Hepatocyte (in vitro differentiated cells): ENCODE data around the gene SERPINA6. TPM values are rescaled to one million over a fixed set of nuclear protein-coding genes. Genes with fewer than 3 reads are reported as not detected.

Experiments
- DNase-seq: peaks from one replicate; pipeline ENCODE4 v3.0.0-alpha.2; 2016; ENCODE audit warnings: low spot score
- H2AFZ ChIP-seq: fragments of 200-600 bp; sonication (generic); 2 replicates; pipeline ENCODE4 v1.6.0; 2016; ENCODE audit warnings: antibody characterized with exemption, mild to moderate bottlenecking
- H3K27ac ChIP-seq: fragments of 200-600 bp; sonication (generic); 2 replicates; pipeline ENCODE4 v1.5.1; 2016; ENCODE audit warnings: mild to moderate bottlenecking
- H3K27me3 ChIP-seq: fragments of 200-600 bp; sonication (generic); 2 replicates; pipeline ENCODE4 v1.6.1; 2016
- H3K36me3 ChIP-seq: fragments of 200-600 bp; sonication (generic); replicated peaks from 2 replicates; pipeline ENCODE4 v1.5.1; 2016; ENCODE audit warnings: low read depth; ENCODE audit not compliant: insufficient read depth
- H3K4me1 ChIP-seq: fragments of 200-600 bp; sonication (generic); 2 replicates; pipeline ENCODE4 v1.5.1; 2016; ENCODE audit warnings: mild to moderate bottlenecking, moderate library complexity; ENCODE audit not compliant: insufficient read depth
- H3K4me2 ChIP-seq: fragments of 200-600 bp; sonication (generic); 2 replicates; pipeline ENCODE4 v1.6.0; 2016
- H3K4me3 ChIP-seq: fragments of 200-600 bp; sonication (generic); 2 replicates; pipeline ENCODE4 v1.5.1; 2016; ENCODE audit warnings: mild to moderate bottlenecking
- H3K79me2 ChIP-seq: fragments of 200-600 bp; sonication (generic); 2 replicates; pipeline ENCODE4 v1.6.0; 2017; ENCODE audit warnings: mild to moderate bottlenecking
- H3K9me2 ChIP-seq: fragments of 200-600 bp; sonication (generic); replicated peaks from 2 replicates; pipeline ENCODE4 v1.6.0; 2017; ENCODE audit warnings: mild to moderate bottlenecking; ENCODE audit not compliant: insufficient read depth
- H3K9me3 ChIP-seq: fragments of 200-600 bp; sonication (generic); 2 replicates; pipeline ENCODE4 v1.5.1; 2016; ENCODE audit warnings: low read depth, mild to moderate bottlenecking
- H4K20me1 ChIP-seq: fragments of 200-600 bp; sonication (generic); 2 replicates; pipeline ENCODE4 v1.6.0; 2016; ENCODE audit warnings: mild to moderate bottlenecking; ENCODE audit not compliant: insufficient read depth, poor library complexity, severe bottlenecking
- CTCF ChIP-seq: fragments of 200-600 bp; sonication (generic); IDR thresholded peaks from 2 replicates; pipeline ENCODE4 v1.5.1; 2016; ENCODE audit warnings: antibody characterized with exemption, mild to moderate bottlenecking; ENCODE audit not compliant: poor library complexity
- EZH2 ChIP-seq: fragments of 200-600 bp; sonication (generic); IDR thresholded peaks from 2 replicates; pipeline ENCODE4 v1.6.1; 2016; ENCODE audit warnings: antibody characterized with exemption, mild to moderate bottlenecking, borderline replicate concordance
- EZH2phosphoT487 ChIP-seq: fragments of 200-600 bp; sonication (generic); IDR thresholded peaks from one replicate; pipeline ENCODE4 v1.6.1; 2018; ENCODE audit warnings: antibody characterized with exemption, mild to moderate bottlenecking, low read depth, moderate library complexity; ENCODE audit not compliant: unreplicated experiment, severe bottlenecking
- WGBS: methylation state at CpG from one replicate; pipeline ENCODE4 v1.1.6; 2016; ENCODE audit warnings: low lambda C conversion rate; ENCODE audit errors: missing lambda C conversion rate; 5-methylcytosine and 5-hydroxymethylcytosine counted together
- polyA plus RNA-seq: library from polyadenylated mRNA; unstranded; fragments of >200 nt; fragmentation: Nextera tagmentation; extraction: Ambion mirVana; gene quantifications from 2 replicates; pipeline ENCODE4 v1.2.1, GENCODE V29; 2016
- total RNA-seq: library from RNA; depleted of rRNA; stranded (reverse); fragments of >200 nt; gene quantifications from 2 replicates; pipeline ENCODE4 v1.2.3, GENCODE V29; 2014

The SERPINA6 gene
- total and polyA plus RNA-seq, 2 experiments from 2014 or later: 132 to 135 TPM

- Histone ChIP-seq H3K4me2 (no peak overlapping the region), H3K27me3 (no peaks in the 10 kb centered on the region), H3K79me2 (no peaks in the 10 kb centered on the region), H4K20me1 (no peaks in the 10 kb centered on the region), H3K36me3 (no peaks in the 10 kb centered on the region), H2AFZ (no peak overlapping the region), H3K27ac (no peak overlapping the region), H3K4me3 (no peak overlapping the region), H3K9me3 (no peaks in the 10 kb centered on the region), H3K9me2 (no peaks in the 10 kb centered on the region), H3K4me1 (no peaks in the 10 kb centered on the region)
- no peak for TF ChIP-seq EZH2phosphoT487
- no peak for TF ChIP-seq CTCF
- TF ChIP-seq EZH2: no peak
- DNase-seq: no peak
- 95% methylated on average over 3 of the region's 3 CpGs for WGBS
Observed at GRCh38 chr14:94330432-94330831, 7.3 kb upstream of the SERPINA6 start.

GRCh38 chr14:94329857-94330256 is 6.7 kb upstream of the SERPINA6 start:
- DNase-seq: no peak
- no peaks in the 10 kb centered on the region for H4K20me1 ChIP-seq
- WGBS: 90% methylated on average over 4 of the region's 4 CpGs
- H3K4me2 ChIP-seq: no peak overlapping the region
- no peak overlapping the region for H3K27ac ChIP-seq
- H3K4me1 ChIP-seq: no peaks in the 10 kb centered on the region
- H3K4me3 ChIP-seq: no peak overlapping the region
- no peaks in the 10 kb centered on the region for H3K27me3 ChIP-seq
- H2AFZ ChIP-seq: no peak overlapping the region
- no peaks in the 10 kb centered on the region for H3K79me2 ChIP-seq
- H3K36me3 ChIP-seq: no peaks in the 10 kb centered on the region
- no peak for TF ChIP-seq CTCF
- TF ChIP-seq EZH2phosphoT487: no peak
- no peak for TF ChIP-seq EZH2
- no peaks in the 10 kb centered on the region for H3K9me2 ChIP-seq
- no peaks in the 10 kb centered on the region for H3K9me3 ChIP-seq

- WGBS: 89% methylated on average over 2 of the region's 2 CpGs
- no peaks in the 10 kb centered on the region for H4K20me1 ChIP-seq
- H3K27ac ChIP-seq: no peak overlapping the region
Observed at GRCh38 chr14:94328196-94328595, 5.1 kb upstream of the SERPINA6 start.

More at GRCh38 chr14:94328196-94328595, 5.1 kb upstream of the SERPINA6 start:
- H3K4me3 ChIP-seq: no peak overlapping the region
- H3K4me2 ChIP-seq: no peak overlapping the region
- no peak for TF ChIP-seq CTCF
- no peak for TF ChIP-seq EZH2phosphoT487
- TF ChIP-seq EZH2: no peak
- H3K27me3 ChIP-seq: no peaks in the 10 kb centered on the region
- no peaks in the 10 kb centered on the region for H3K36me3 ChIP-seq
- no peak overlapping the region for H2AFZ ChIP-seq
- H3K79me2 ChIP-seq: no peaks in the 10 kb centered on the region
- no peaks in the 10 kb centered on the region for H3K9me2 ChIP-seq
- H3K9me3 ChIP-seq: no peaks in the 10 kb centered on the region
- no peak for DNase-seq
- H3K4me1 ChIP-seq: no peaks in the 10 kb centered on the region
